HCT116 (cell line): ENCODE data around the gene CCDC121. TPM values are rescaled to one million over a fixed set of nuclear protein-coding genes. Genes with fewer than 3 reads are reported as not detected.

Experiments
- ATAC-seq: fragments of 200-7000 bp; cut with Tn5 transposase; 2 replicates; pipeline ENCODE4 v1.9.1; 2020; ENCODE audit warnings: mild to moderate bottlenecking, moderate library complexity
- BruUV-seq: library from RNA; stranded (reverse); fragments of 400-500 nt; replicated peaks from 2 replicates; lab custom pipeline; 2021; lab: Mats Ljungman, UMichigan
- CTCF ChIA-PET: fragments of 300-600 bp; sonication (Branson Sonifier 250); formaldehyde crosslinking; loops from one replicate; lab custom pipeline; 2021; ENCODE audit warnings: antibody characterized with exemption; lab: Charles Lee
- POLR2A ChIA-PET: fragments of 300-600, 350-600 bp; sonication (Branson Sonifier 250); formaldehyde crosslinking; loops from one replicate; lab custom pipeline; 2021; ENCODE audit warnings: antibody characterized with exemption; lab: Charles Lee
- RAD21 ChIA-PET, 2 experiments: fragments of 300-600 bp; sonication (Branson Sonifier 250); formaldehyde crosslinking; loops; one replicate each; lab custom pipeline; 2023; ENCODE audit warnings: low total read pairs in 2 of 2; ENCODE audit not compliant: uncharacterized antibody in 2 of 2, unreplicated experiment in 2 of 2, low non-redundant PET in 1 of 2; lab: Charles Lee
- DNase-seq: peaks from one replicate; pipeline ENCODE4 v3.0.0-alpha.2; 2010; ENCODE audit warnings: low read depth, low spot score
- H2AFZ ChIP-seq: fragments of 200-600 bp; shearing (Covaris generic), sonication (generic); 2 replicates; pipeline ENCODE4 v1.6.1; 2017; ENCODE audit warnings: low read depth, mixed run types, mixed read lengths, antibody characterized with exemption, low read length; ENCODE audit not compliant: poor library complexity, severe bottlenecking
- H3K27ac ChIP-seq: 2 replicates; pipeline ENCODE4 v1.5.1; 2012; ENCODE audit warnings: low read depth, low read length
- H3K27me3 ChIP-seq: fragments of 200-600 bp; sonication (generic); 2 replicates; pipeline ENCODE4 v1.6.1; 2016; ENCODE audit warnings: mixed run types, low read length, mixed read lengths; ENCODE audit not compliant: insufficient read depth
- H3K36me3 ChIP-seq, 2 experiments: fragments of 200-500 bp in 1 of 2; fragments of 200-600 bp in 1 of 2; sonication (Bioruptor generic) in 1 of 2; sonication (generic) in 1 of 2; 2 replicates each; pipeline versions ENCODE4 v1.5.1 to v1.6.1; 2014 to 2016; ENCODE audit warnings: low read length in 2 of 2, inconsistent platforms in 1 of 2, mixed read lengths in 1 of 2, mixed run types in 1 of 2; ENCODE audit not compliant: insufficient read depth in 2 of 2, control insufficient read depth in 1 of 2
- H3K4me1 ChIP-seq, 2 experiments: fragments of 200-600 bp in 1 of 2; sonication (generic) in 1 of 2; 2 replicates each; pipeline versions ENCODE4 v1.5.1 to v1.6.1; 2012 to 2017; ENCODE audit warnings: low read length in 2 of 2, inconsistent platforms in 1 of 2, mild to moderate bottlenecking in 1 of 2, mixed read lengths in 1 of 2, mixed run types in 1 of 2, moderate library complexity in 1 of 2; ENCODE audit not compliant: insufficient read depth in 2 of 2, control insufficient read depth in 1 of 2
- H3K4me2 ChIP-seq: fragments of 200-600 bp; sonication (generic); 2 replicates; pipeline ENCODE4 v1.6.1; 2017; ENCODE audit warnings: mixed run types, low read length, mixed read lengths
- H3K4me3 ChIP-seq, 2 experiments: fragments of 200-600 bp in 1 of 2; sonication (generic) in 1 of 2; replicated peaks in 1 of 2; 2 replicates each; pipeline ENCODE4 v1.5.1; 2011 to 2016; ENCODE audit warnings: low read length in 2 of 2, control low read depth in 1 of 2, low read depth in 1 of 2, mild to moderate bottlenecking in 1 of 2, mixed read lengths in 1 of 2, mixed run types in 1 of 2
- H3K79me2 ChIP-seq: fragments of 200-600 bp; sonication (generic); 2 replicates; pipeline ENCODE4 v1.6.1; 2017; ENCODE audit warnings: mild to moderate bottlenecking, mixed run types, low read length, moderate library complexity, mixed read lengths; ENCODE audit not compliant: insufficient read depth
- H3K9ac ChIP-seq: fragments of 200-600 bp; sonication (generic); 2 replicates; pipeline ENCODE4 v1.6.1; 2016; ENCODE audit warnings: low read length, mixed read lengths
- H3K9me2 ChIP-seq: fragments of 200-600 bp; sonication (generic), shearing (Covaris generic); 2 replicates; pipeline ENCODE4 v1.6.1; 2017; ENCODE audit warnings: mixed run types, mild to moderate bottlenecking, moderate library complexity; ENCODE audit not compliant: insufficient read depth
- H3K9me3 ChIP-seq, 2 experiments: fragments of 200-500 bp in 1 of 2; fragments of 200-600 bp in 1 of 2; sonication (Bioruptor generic) in 1 of 2; sonication (generic) in 1 of 2; 2 replicates each; pipeline ENCODE4 v1.6.1; 2014 to 2017; ENCODE audit warnings: low read length in 2 of 2, mixed read lengths in 2 of 2, inconsistent platforms in 1 of 2, low read depth in 1 of 2, mild to moderate bottlenecking in 1 of 2, mixed run types in 1 of 2, moderate library complexity in 1 of 2; ENCODE audit not compliant: control insufficient read depth in 1 of 2, insufficient read depth in 1 of 2
- H4K20me1 ChIP-seq: fragments of 200-600 bp; sonication (generic), shearing (Covaris generic); 2 replicates; pipeline ENCODE4 v1.6.1; 2017; ENCODE audit warnings: mixed run types, mild to moderate bottlenecking, moderate library complexity; ENCODE audit not compliant: insufficient read depth
- CBX3 ChIP-seq: IDR thresholded peaks from 2 replicates; pipeline ENCODE4 v1.6.1; 2012; ENCODE audit warnings: low read depth
- CEBPB ChIP-seq: IDR thresholded peaks from 2 replicates; pipeline ENCODE4 v1.6.1; 2012; ENCODE audit warnings: low read depth
- EGR1 ChIP-seq: IDR thresholded peaks from 2 replicates; pipeline ENCODE4 v1.6.1; 2012; ENCODE audit warnings: low read depth
- ELF1 ChIP-seq: IDR thresholded peaks from 2 replicates; pipeline ENCODE4 v1.6.1; 2012; ENCODE audit warnings: low read depth, borderline replicate concordance
- EZH2 ChIP-seq: fragments of 200-600 bp; sonication (generic); IDR thresholded peaks from 2 replicates; pipeline ENCODE4 v1.6.1; 2017; ENCODE audit warnings: antibody characterized with exemption, mixed run types
- FOSL1 ChIP-seq: IDR thresholded peaks from 2 replicates; pipeline ENCODE4 v1.6.1; 2012; ENCODE audit warnings: low read depth
- JUND ChIP-seq: IDR thresholded peaks from 2 replicates; pipeline ENCODE4 v1.6.1; 2012
- SIN3A ChIP-seq: IDR thresholded peaks from 2 replicates; pipeline ENCODE4 v1.6.1; 2012; ENCODE audit warnings: low read depth
- SRF ChIP-seq: IDR thresholded peaks from 2 replicates; pipeline ENCODE4 v1.6.1; 2012; ENCODE audit warnings: low read depth
- TCF7L2 ChIP-seq: IDR thresholded peaks from 2 replicates; pipeline ENCODE4 v1.7.0; 2011; ENCODE audit warnings: borderline replicate concordance, inconsistent platforms; ENCODE audit not compliant: insufficient read depth, insufficient read length; ENCODE audit errors: extremely low read depth
- ZFX ChIP-seq: fragments of 450-650 bp; IDR thresholded peaks from 2 replicates; pipeline ENCODE4 v1.6.1; 2017
- ZNF274 ChIP-seq: fragments of 200-500 bp; sonication (Bioruptor generic); IDR thresholded peaks from 2 replicates; pipeline ENCODE4 v1.6.1; 2014; ENCODE audit warnings: mild to moderate bottlenecking, low read depth, low read length, inconsistent platforms
- intact Hi-C: fragments of 100-400 bp; cut with micrococcal nuclease; formaldehyde crosslinking; loops from 2 replicates; pipeline ENCODE4 v1.10.0; 2022
- total RNA-seq: library from RNA; stranded (reverse); gene quantifications from one replicate; pipeline ENCODE4 v1.2.1, GENCODE V29; 2021; ENCODE audit not compliant: unreplicated experiment
- TF ChIP-seq, protein P1 (sequence below): IDR thresholded peaks from 2 replicates; pipeline ENCODE4 v1.6.1; 2011; ENCODE audit warnings: mild to moderate bottlenecking, low read length, moderate library complexity; ENCODE audit not compliant: insufficient replicate concordance; ENCODE audit errors: extremely low read depth
- TF ChIP-seq, protein P2 (sequence below): IDR thresholded peaks from 2 replicates; pipeline ENCODE4 v1.6.1; 2012
- TF ChIP-seq, protein P3 (sequence below): IDR thresholded peaks from 2 replicates; pipeline ENCODE4 v1.6.1; 2012; ENCODE audit warnings: low read depth

The CCDC121 gene
- total RNA-seq, 1 experiment from 2014 or later = 2.1 TPM

GRCh38 chr2:27664154-27664574 is 35.4 kb upstream of the CCDC121 start (continued):
- TF ChIP-seq, protein P1, sequence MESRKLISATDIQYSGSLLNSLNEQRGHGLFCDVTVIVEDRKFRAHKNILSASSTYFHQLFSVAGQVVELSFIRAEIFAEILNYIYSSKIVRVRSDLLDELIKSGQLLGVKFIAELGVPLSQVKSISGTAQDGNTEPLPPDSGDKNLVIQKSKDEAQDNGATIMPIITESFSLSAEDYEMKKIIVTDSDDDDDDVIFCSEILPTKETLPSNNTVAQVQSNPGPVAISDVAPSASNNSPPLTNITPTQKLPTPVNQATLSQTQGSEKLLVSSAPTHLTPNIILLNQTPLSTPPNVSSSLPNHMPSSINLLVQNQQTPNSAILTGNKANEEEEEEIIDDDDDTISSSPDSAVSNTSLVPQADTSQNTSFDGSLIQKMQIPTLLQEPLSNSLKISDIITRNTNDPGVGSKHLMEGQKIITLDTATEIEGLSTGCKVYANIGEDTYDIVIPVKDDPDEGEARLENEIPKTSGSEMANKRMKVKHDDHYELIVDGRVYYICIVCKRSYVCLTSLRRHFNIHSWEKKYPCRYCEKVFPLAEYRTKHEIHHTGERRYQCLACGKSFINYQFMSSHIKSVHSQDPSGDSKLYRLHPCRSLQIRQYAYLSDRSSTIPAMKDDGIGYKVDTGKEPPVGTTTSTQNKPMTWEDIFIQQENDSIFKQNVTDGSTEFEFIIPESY = no peak
- TF ChIP-seq SIN3A (no peak), ZNF274 (no peak), ELF1 (no peak), EZH2 (no peak), JUND (no peak)
- TF ChIP-seq, protein P2, sequence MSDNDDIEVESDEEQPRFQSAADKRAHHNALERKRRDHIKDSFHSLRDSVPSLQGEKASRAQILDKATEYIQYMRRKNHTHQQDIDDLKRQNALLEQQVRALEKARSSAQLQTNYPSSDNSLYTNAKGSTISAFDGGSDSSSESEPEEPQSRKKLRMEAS = no peak

- DNase-seq (peak; percentile 85), ATAC-seq (peak; percentile 84)
- no TSS peak for BruUV-seq
- H3K27ac ChIP-seq = peak within 1 kb of the TSS; percentile 71
- H3K4me3 ChIP-seq = peak within 1 kb of the TSS; percentile 92 to 99
- peaks cover 51% of the 10 kb centered on the region for H3K79me2 ChIP-seq
- intact Hi-C loops = loop anchor here (5.0 kb wide), 1 partner anchor 256 kb away; the partner anchor contains the start of gene PPM1G
- ChIA-PET RAD21 (no interaction called here), CTCF (interaction anchor here (1.2 to 1.4 kb wide), 2 partner anchors 20 to 40 kb away, joined by 4 to 9 read pairs; no protein-coding TSS in a partner anchor), POLR2A (interaction anchor here (1.0 to 1.3 kb wide), 2 partner anchors 9 to 19 kb away, joined by 3 read pairs; no protein-coding TSS in a partner anchor)
- peak within 1 kb of the TSS; percentile 88 for H2AFZ ChIP-seq
- peaks cover 7 to 17% of the 10 kb centered on the region in 2 experiments for H3K4me1 ChIP-seq
- H3K36me3 ChIP-seq = peaks cover 33 to 36% of the 10 kb centered on the region in 2 experiments
- H3K27me3 ChIP-seq = no peaks in the 10 kb centered on the region
- peak within 1 kb of the TSS; percentile 82 for H3K9ac ChIP-seq
- no peaks in the 10 kb centered on the region for H3K9me2 ChIP-seq
- peak within 1 kb of the TSS; percentile 89 for H3K4me2 ChIP-seq
- no peaks in the 10 kb centered on the region for H4K20me1 ChIP-seq
- no peaks in the 10 kb centered on the region for H3K9me3 ChIP-seq
- no peak for TF ChIP-seq ZNF274
- TF ChIP-seq, protein P3, sequence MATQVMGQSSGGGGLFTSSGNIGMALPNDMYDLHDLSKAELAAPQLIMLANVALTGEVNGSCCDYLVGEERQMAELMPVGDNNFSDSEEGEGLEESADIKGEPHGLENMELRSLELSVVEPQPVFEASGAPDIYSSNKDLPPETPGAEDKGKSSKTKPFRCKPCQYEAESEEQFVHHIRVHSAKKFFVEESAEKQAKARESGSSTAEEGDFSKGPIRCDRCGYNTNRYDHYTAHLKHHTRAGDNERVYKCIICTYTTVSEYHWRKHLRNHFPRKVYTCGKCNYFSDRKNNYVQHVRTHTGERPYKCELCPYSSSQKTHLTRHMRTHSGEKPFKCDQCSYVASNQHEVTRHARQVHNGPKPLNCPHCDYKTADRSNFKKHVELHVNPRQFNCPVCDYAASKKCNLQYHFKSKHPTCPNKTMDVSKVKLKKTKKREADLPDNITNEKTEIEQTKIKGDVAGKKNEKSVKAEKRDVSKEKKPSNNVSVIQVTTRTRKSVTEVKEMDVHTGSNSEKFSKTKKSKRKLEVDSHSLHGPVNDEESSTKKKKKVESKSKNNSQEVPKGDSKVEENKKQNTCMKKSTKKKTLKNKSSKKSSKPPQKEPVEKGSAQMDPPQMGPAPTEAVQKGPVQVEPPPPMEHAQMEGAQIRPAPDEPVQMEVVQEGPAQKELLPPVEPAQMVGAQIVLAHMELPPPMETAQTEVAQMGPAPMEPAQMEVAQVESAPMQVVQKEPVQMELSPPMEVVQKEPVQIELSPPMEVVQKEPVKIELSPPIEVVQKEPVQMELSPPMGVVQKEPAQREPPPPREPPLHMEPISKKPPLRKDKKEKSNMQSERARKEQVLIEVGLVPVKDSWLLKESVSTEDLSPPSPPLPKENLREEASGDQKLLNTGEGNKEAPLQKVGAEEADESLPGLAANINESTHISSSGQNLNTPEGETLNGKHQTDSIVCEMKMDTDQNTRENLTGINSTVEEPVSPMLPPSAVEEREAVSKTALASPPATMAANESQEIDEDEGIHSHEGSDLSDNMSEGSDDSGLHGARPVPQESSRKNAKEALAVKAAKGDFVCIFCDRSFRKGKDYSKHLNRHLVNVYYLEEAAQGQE = no peak
- no peak; the same call in 1 of the 2 replicates for TF ChIP-seq CEBPB
- TF ChIP-seq ZFX = no peak; the same call in 1 of the 2 replicates
- TF ChIP-seq SRF = peak; percentile 80
- no peak for TF ChIP-seq JUND
- TF ChIP-seq, protein P1 = peak; percentile 17
- TF ChIP-seq FOSL1 = no peak
- no peak for TF ChIP-seq TCF7L2
- peak; percentile 95 for TF ChIP-seq CBX3
- 0 out of 2 replicates have a peak, but pooled peaks have one; percentile 18 for TF ChIP-seq ELF1
- TF ChIP-seq EGR1 = peak; percentile 60
Measured at GRCh38 chr2:27663285-27664153, 34.7 kb upstream of the CCDC121 start, which contains the start of the genes SLC4A1AP and SUPT7L. TSS of gene SLC4A1AP (plus strand) at chr2:27663889. CDS start at chr2:27663915, 26 bp downstream. TSS of gene SUPT7L (minus strand) at chr2:27663614. CDS start at chr2:27662192, 1,422 bp downstream.
